ENCODE results near the gene PGAP1. TPM values are rescaled to one million over a fixed set of nuclear protein-coding genes. Genes with fewer than 3 reads are reported as not detected.

The PGAP1 gene
- total RNA-seq, 1 experiment from 2014 or later, result 29.4 TPM

DNA sequence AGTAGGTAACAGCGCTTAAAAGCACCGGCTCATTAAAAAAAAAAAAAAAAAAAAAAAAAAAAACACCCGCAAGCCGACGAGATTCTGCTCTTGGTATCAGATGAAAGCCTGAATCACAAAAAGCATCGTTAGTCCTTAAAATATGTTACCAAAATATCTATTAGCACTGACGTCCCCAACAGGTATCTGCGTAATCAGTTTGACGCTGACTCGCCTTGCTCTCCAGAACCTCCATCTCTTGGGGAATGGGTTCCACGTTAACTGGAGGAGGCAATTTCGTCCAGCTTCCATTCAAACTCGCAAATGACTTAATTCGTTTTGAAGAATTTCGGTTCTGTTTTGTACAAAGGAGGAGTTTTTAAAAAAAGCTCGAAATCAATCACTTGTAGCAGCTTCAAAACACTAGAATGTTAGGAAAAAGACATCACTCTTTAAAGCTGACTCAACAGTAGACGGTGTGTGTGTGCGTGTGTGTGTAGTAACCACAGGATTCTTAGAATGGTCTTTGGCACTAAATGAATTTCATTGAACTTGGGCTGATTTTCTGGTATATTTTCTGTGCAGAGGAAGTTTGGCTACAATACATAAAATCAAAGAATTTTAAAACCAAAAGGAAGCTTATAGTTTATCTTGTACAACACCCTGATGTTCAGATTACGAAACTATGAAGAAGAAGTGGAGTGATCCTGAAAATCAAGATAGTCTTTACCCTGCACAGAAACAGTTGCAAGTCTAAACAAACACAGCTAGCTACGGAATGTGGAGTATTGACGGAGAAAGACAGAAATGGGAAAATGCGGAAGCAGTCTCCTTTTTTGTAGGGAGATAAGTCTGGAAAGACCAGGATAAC, 1.1 kb upstream of the PGAP1 start:
- DNase-seq (ENCODE audit: low spot score), result no peak

DNA sequence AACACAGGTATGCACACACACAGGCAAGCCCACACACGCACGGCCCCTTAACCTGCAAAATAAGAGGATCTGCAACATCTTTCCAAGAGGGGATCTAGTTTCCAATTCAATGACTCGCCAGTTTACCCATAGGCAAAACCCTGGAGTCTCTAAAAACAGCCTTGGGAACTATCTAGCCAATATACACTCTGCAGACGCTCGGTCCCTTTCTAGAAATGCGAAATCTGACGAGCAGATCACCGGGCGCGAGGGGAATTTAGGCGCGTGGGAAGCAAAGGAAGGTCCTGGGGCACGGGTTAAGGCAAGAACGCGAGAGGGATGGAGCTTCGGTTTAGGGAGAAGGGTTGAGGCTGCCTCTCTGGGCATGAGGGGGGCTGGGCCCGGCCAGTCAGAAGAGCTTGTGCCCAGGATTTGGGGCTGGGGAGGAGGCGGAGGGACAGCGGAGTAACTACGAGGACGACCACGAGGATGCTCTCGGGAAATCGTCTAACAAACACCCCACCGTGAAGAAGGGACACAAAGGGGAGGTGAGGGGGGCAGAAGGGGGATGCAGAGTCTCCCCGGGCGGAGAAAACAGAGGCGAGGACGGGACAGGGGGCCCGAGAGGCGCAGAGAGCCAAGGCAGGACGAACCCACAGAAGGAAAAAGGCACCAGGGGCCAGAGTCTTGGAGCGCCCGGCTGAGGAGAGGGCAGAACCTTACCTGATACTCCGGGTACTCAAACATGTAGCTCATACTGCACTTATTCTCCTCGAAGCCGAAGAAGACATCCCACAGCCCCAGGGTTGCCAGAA, 542 bp downstream of the PGAP1 start:
- DNase-seq (ENCODE audit: low spot score) (peak; percentile 35), ATAC-seq (peak; percentile 27)
- H3K27ac Mint-ChIP-seq, result peak overlapping the region; percentile 91
- H3K4me1 Mint-ChIP-seq, result peaks cover 24% of the 10 kb centered on the region
- peak overlapping the region; percentile 98 for H3K4me3 Mint-ChIP-seq
- CTCF ChIA-PET, result interaction anchor here (0.7 kb wide), 1 partner anchor 187 kb away, joined by 3 read pairs; no protein-coding TSS in a partner anchor
- peaks cover 5% of the 10 kb centered on the region for H3K27me3 Mint-ChIP-seq (ENCODE audit: low read depth)
- no peaks in the 10 kb centered on the region for H3K36me3 Mint-ChIP-seq
- no peaks in the 10 kb centered on the region for H3K9me3 Mint-ChIP-seq
- POLR2A ChIA-PET, result interaction anchor here (0.8 kb wide), 1 partner anchor 589 kb away, joined by 3 read pairs; no protein-coding TSS in a partner anchor
- TF ChIP-seq, protein P1, sequence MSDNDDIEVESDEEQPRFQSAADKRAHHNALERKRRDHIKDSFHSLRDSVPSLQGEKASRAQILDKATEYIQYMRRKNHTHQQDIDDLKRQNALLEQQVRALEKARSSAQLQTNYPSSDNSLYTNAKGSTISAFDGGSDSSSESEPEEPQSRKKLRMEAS (CRISPR knock-in tag; IDR thresholded peaks at IDR 0.05), result no peak
- TF ChIP-seq RORB (CRISPR knock-in tag; IDR thresholded peaks at IDR 0.05), result no peak
- 0 out of 2 replicates have a peak, but pooled peaks have one; percentile 19 for TF ChIP-seq TEAD4 (CRISPR knock-in tag; IDR thresholded peaks at IDR 0.05)
- TF ChIP-seq PRRX2 (CRISPR knock-in tag; IDR thresholded peaks at IDR 0.05), result no peak
- TF ChIP-seq, protein P2, sequence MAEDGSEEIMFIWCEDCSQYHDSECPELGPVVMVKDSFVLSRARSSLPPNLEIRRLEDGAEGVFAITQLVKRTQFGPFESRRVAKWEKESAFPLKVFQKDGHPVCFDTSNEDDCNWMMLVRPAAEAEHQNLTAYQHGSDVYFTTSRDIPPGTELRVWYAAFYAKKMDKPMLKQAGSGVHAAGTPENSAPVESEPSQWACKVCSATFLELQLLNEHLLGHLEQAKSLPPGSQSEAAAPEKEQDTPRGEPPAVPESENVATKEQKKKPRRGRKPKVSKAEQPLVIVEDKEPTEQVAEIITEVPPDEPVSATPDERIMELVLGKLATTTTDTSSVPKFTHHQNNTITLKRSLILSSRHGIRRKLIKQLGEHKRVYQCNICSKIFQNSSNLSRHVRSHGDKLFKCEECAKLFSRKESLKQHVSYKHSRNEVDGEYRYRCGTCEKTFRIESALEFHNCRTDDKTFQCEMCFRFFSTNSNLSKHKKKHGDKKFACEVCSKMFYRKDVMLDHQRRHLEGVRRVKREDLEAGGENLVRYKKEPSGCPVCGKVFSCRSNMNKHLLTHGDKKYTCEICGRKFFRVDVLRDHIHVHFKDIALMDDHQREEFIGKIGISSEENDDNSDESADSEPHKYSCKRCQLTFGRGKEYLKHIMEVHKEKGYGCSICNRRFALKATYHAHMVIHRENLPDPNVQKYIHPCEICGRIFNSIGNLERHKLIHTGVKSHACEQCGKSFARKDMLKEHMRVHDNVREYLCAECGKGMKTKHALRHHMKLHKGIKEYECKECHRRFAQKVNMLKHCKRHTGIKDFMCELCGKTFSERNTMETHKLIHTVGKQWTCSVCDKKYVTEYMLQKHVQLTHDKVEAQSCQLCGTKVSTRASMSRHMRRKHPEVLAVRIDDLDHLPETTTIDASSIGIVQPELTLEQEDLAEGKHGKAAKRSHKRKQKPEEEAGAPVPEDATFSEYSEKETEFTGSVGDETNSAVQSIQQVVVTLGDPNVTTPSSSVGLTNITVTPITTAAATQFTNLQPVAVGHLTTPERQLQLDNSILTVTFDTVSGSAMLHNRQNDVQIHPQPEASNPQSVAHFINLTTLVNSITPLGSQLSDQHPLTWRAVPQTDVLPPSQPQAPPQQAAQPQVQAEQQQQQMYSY (CRISPR knock-in tag; IDR thresholded peaks at IDR 0.05), result no peak
- TF ChIP-seq, protein P3, sequence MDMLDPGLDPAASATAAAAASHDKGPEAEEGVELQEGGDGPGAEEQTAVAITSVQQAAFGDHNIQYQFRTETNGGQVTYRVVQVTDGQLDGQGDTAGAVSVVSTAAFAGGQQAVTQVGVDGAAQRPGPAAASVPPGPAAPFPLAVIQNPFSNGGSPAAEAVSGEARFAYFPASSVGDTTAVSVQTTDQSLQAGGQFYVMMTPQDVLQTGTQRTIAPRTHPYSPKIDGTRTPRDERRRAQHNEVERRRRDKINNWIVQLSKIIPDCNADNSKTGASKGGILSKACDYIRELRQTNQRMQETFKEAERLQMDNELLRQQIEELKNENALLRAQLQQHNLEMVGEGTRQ (CRISPR knock-in tag; IDR thresholded peaks at IDR 0.05), result no peak
- TF ChIP-seq MYBL2 (CRISPR knock-in tag; IDR thresholded peaks at IDR 0.05), result no peak; the same call in 1 of the 2 replicates
- TF ChIP-seq, protein P4, sequence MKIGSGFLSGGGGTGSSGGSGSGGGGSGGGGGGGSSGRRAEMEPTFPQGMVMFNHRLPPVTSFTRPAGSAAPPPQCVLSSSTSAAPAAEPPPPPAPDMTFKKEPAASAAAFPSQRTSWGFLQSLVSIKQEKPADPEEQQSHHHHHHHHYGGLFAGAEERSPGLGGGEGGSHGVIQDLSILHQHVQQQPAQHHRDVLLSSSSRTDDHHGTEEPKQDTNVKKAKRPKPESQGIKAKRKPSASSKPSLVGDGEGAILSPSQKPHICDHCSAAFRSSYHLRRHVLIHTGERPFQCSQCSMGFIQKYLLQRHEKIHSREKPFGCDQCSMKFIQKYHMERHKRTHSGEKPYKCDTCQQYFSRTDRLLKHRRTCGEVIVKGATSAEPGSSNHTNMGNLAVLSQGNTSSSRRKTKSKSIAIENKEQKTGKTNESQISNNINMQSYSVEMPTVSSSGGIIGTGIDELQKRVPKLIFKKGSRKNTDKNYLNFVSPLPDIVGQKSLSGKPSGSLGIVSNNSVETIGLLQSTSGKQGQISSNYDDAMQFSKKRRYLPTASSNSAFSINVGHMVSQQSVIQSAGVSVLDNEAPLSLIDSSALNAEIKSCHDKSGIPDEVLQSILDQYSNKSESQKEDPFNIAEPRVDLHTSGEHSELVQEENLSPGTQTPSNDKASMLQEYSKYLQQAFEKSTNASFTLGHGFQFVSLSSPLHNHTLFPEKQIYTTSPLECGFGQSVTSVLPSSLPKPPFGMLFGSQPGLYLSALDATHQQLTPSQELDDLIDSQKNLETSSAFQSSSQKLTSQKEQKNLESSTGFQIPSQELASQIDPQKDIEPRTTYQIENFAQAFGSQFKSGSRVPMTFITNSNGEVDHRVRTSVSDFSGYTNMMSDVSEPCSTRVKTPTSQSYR (CRISPR knock-in tag; IDR thresholded peaks at IDR 0.05), result no peak
- TF ChIP-seq CREM (CRISPR knock-in tag; IDR thresholded peaks at IDR 0.05), result no peak
- no peak for TF ChIP-seq ZNF423 (CRISPR knock-in tag; IDR thresholded peaks at IDR 0.05)
- no peak for TF ChIP-seq ZNF317 (CRISPR knock-in tag; IDR thresholded peaks at IDR 0.05; ENCODE audit: borderline replicate concordance, low read depth)
- TF ChIP-seq ZNF671 (CRISPR knock-in tag; IDR thresholded peaks at IDR 0.05), result no peak

More for the DNA sequence above, 1.1 kb upstream of the PGAP1 start:
- H3K4me1 Mint-ChIP-seq, result peaks cover 24% of the 10 kb centered on the region
- H3K27ac Mint-ChIP-seq, result peak overlapping the region; percentile 98
- H3K27me3 Mint-ChIP-seq (ENCODE audit: low read depth), result peaks cover 5% of the 10 kb centered on the region
- peak overlapping the region; percentile 98 for H3K4me3 Mint-ChIP-seq
- POLR2A ChIA-PET, result interaction anchor here (0.6 kb wide), 1 partner anchor 114 kb away, joined by 3 read pairs; no protein-coding TSS in a partner anchor
- no peaks in the 10 kb centered on the region for H3K9me3 Mint-ChIP-seq
- TF ChIP-seq NFYB (CRISPR knock-in tag; conservative IDR thresholded peaks at IDR 0.05; ENCODE audit: low read depth) (no peak), SP1 (CRISPR knock-in tag; conservative IDR thresholded peaks at IDR 0.05) (no peak), ZNF317 (CRISPR knock-in tag; IDR thresholded peaks at IDR 0.05; ENCODE audit: borderline replicate concordance, low read depth) (no peak), ZNF396 (CRISPR knock-in tag; IDR thresholded peaks at IDR 0.05; ENCODE audit: borderline replicate concordance) (no peak), NR1H2 (CRISPR knock-in tag; IDR thresholded peaks at IDR 0.05) (no peak)
- TF ChIP-seq, protein P5, sequence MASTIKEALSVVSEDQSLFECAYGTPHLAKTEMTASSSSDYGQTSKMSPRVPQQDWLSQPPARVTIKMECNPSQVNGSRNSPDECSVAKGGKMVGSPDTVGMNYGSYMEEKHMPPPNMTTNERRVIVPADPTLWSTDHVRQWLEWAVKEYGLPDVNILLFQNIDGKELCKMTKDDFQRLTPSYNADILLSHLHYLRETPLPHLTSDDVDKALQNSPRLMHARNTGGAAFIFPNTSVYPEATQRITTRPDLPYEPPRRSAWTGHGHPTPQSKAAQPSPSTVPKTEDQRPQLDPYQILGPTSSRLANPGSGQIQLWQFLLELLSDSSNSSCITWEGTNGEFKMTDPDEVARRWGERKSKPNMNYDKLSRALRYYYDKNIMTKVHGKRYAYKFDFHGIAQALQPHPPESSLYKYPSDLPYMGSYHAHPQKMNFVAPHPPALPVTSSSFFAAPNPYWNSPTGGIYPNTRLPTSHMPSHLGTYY (CRISPR knock-in tag; IDR thresholded peaks at IDR 0.05), result 0 out of 2 replicates have a peak, but pooled peaks have one; percentile 40
- TF ChIP-seq, protein P6, sequence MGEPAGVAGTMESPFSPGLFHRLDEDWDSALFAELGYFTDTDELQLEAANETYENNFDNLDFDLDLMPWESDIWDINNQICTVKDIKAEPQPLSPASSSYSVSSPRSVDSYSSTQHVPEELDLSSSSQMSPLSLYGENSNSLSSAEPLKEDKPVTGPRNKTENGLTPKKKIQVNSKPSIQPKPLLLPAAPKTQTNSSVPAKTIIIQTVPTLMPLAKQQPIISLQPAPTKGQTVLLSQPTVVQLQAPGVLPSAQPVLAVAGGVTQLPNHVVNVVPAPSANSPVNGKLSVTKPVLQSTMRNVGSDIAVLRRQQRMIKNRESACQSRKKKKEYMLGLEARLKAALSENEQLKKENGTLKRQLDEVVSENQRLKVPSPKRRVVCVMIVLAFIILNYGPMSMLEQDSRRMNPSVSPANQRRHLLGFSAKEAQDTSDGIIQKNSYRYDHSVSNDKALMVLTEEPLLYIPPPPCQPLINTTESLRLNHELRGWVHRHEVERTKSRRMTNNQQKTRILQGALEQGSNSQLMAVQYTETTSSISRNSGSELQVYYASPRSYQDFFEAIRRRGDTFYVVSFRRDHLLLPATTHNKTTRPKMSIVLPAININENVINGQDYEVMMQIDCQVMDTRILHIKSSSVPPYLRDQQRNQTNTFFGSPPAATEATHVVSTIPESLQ (CRISPR knock-in tag; IDR thresholded peaks at IDR 0.05), result no peak
- TF ChIP-seq, protein P7, sequence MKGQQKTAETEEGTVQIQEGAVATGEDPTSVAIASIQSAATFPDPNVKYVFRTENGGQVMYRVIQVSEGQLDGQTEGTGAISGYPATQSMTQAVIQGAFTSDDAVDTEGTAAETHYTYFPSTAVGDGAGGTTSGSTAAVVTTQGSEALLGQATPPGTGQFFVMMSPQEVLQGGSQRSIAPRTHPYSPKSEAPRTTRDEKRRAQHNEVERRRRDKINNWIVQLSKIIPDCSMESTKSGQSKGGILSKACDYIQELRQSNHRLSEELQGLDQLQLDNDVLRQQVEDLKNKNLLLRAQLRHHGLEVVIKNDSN (CRISPR knock-in tag; IDR thresholded peaks at IDR 0.05), result no peak
- TF ChIP-seq, protein P8, sequence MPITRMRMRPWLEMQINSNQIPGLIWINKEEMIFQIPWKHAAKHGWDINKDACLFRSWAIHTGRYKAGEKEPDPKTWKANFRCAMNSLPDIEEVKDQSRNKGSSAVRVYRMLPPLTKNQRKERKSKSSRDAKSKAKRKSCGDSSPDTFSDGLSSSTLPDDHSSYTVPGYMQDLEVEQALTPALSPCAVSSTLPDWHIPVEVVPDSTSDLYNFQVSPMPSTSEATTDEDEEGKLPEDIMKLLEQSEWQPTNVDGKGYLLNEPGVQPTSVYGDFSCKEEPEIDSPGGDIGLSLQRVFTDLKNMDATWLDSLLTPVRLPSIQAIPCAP (CRISPR knock-in tag; IDR thresholded peaks at IDR 0.05), result no peak
- H3K36me3 Mint-ChIP-seq, result no peaks in the 10 kb centered on the region
- ATAC-seq, result no peak
- CTCF ChIA-PET, result no interaction called here

All from WTC11 (cell line).